H1 (cell line): Measurements from ENCODE around the gene SOX1.

Experiments used
- ATF3 ChIP-seq: IDR thresholded peaks from 2 replicates; pipeline ENCODE4 v1.6.1; 2011; ENCODE audit warnings: low read depth, mild to moderate bottlenecking, low read length; ENCODE audit not compliant: insufficient read depth
- CBX5 ChIP-seq: fragments of 300-800, 300-1000 bp; sonication (generic); IDR thresholded peaks from 2 replicates; pipeline ENCODE4 v1.7.1; 2016; ENCODE audit warnings: antibody characterized with exemption, low read length, low read depth
- CBX8 ChIP-seq: fragments of 300-800, 300-1000 bp; sonication (generic); IDR thresholded peaks from 2 replicates; pipeline ENCODE4 v1.7.1; 2016; ENCODE audit warnings: low read depth, low read length, borderline replicate concordance
- CREB1 ChIP-seq: IDR thresholded peaks from 2 replicates; pipeline ENCODE4 v1.6.1; 2012; ENCODE audit warnings: inconsistent platforms
- CTCF ChIP-seq, 3 experiments: IDR thresholded peaks; 1 replicate in 2 of 3; 2 replicates in 1 of 3; pipeline versions ENCODE4 v1.5.1 to v1.6.1; 2011; ENCODE audit warnings: low read length in 3 of 3, mild to moderate bottlenecking in 3 of 3, inconsistent platforms in 2 of 3, low read depth in 1 of 3, moderate library complexity in 1 of 3; ENCODE audit not compliant: insufficient read depth in 1 of 3; ENCODE audit errors: control extremely low read depth in 1 of 3
- NANOG ChIP-seq: IDR thresholded peaks from 2 replicates; pipeline ENCODE4 v1.6.1; 2011; ENCODE audit warnings: low read length, low read depth, mild to moderate bottlenecking, inconsistent platforms; ENCODE audit not compliant: insufficient read depth, poor library complexity, severe bottlenecking
- ZNF274 ChIP-seq: IDR thresholded peaks from 2 replicates; pipeline ENCODE4 v1.7.0; 2012; ENCODE audit warnings: low read length, borderline replicate concordance; ENCODE audit errors: extremely low read depth

GRCh38 chr13:112110479-112110878 is 43.5 kb downstream of the SOX1 start:
- no peak for TF ChIP-seq CTCF (IDR thresholded peaks at IDR 0.05; ENCODE audit: control extremely low read depth in 1 of 3, insufficient read depth in 1 of 3, low read depth in 1 of 3, low read length in 3 of 3)
- TF ChIP-seq CBX8 = no peak
- no peak for TF ChIP-seq CREB1
- no peak for TF ChIP-seq NANOG
- no peak for TF ChIP-seq ZNF274
- TF ChIP-seq CBX5 = no peak
- no peak for TF ChIP-seq ATF3
